SJSA1 (cell line): Measurements from ENCODE around the gene RSPO3. TPM values are rescaled to one million over a fixed set of nuclear protein-coding genes. Genes with fewer than 3 reads are reported as not detected.

Source experiments
- total RNA-seq: library from RNA; depleted of rRNA; stranded (reverse); fragments of >200 nt; shearing (Covaris generic); gene quantifications from 2 replicates; pipeline ENCODE4 v1.2.3, GENCODE V29; 2014; rRNA removed

Gene RSPO3
- total RNA-seq, 1 experiment from 2014 or later, result not detected

Other genes with a start within 250 kb of the RSPO3 start
- 34.3 and 36.2 TPM in 2 replicates for gene RNF146, start 148.2 kb downstream of the RSPO3 start, total RNA-seq
- gene ECHDC1, start 224.9 kb downstream of the RSPO3 start, total RNA-seq, result 47.4 and 81.2 TPM in 2 replicates